K562 (cell line): ENCODE measurements around the gene SMAGP. TPM values are rescaled to one million over a fixed set of nuclear protein-coding genes. Genes with fewer than 3 reads are reported as not detected.

Experiments
- ATF1 ChIP-seq, 2 experiments: fragments of 450-650 bp in 1 of 2; IDR thresholded peaks; 2 replicates each; pipeline ENCODE4 v1.6.1; 2016; ENCODE audit warnings: missing compliant biosample characterization in 1 of 2, missing genetic modification characterization in 1 of 2
- CC2D1A ChIP-seq: fragments of 450-650 bp; IDR thresholded peaks from 2 replicates; pipeline ENCODE4 v1.6.1; 2017; ENCODE audit warnings: mild to moderate bottlenecking
- CCNT2 ChIP-seq: IDR thresholded peaks from 2 replicates; pipeline ENCODE4 v1.6.1; 2011; ENCODE audit warnings: borderline replicate concordance, low read depth, mild to moderate bottlenecking, moderate library complexity, mixed read lengths, low read length; ENCODE audit not compliant: insufficient read length; ENCODE audit errors: extremely low read depth
- FOSL1 ChIP-seq: fragments of 200-800 bp; sonication (Bioruptor generic); conservative IDR thresholded peaks from 2 replicates; pipeline ENCODE4 v1.6.1; 2016; ENCODE audit warnings: missing genetic modification characterization, missing compliant biosample characterization
- FOXJ3 ChIP-seq: sonication (generic); formaldehyde crosslinking; IDR thresholded peaks from 2 replicates; pipeline ENCODE4 v1.4.0; 2020; ENCODE audit warnings: mild to moderate bottlenecking, missing genetic modification reagents
- FUS ChIP-seq: fragments of 200-400 bp; formaldehyde crosslinking; optimal IDR thresholded peaks from 2 replicates; pipeline ENCODE3; 2017; ENCODE audit warnings: low read depth, low read length
- IRF2 ChIP-seq: sonication (generic); formaldehyde crosslinking; IDR thresholded peaks from 2 replicates; pipeline ENCODE4 v1.8.1; 2022; ENCODE audit warnings: mild to moderate bottlenecking, missing genetic modification reagents
- KDM5B ChIP-seq: fragments of 200-600 bp; sonication (generic); IDR thresholded peaks from 2 replicates; pipeline ENCODE4 v1.6.1; 2012; ENCODE audit warnings: low read depth, mild to moderate bottlenecking, moderate library complexity, low read length, control low read depth, inconsistent platforms; ENCODE audit not compliant: insufficient replicate concordance
- L3MBTL2 ChIP-seq: fragments of 450-650 bp; IDR thresholded peaks from 2 replicates; pipeline ENCODE4 v1.6.1; 2016; ENCODE audit warnings: mild to moderate bottlenecking, moderate library complexity
- MYNN ChIP-seq, 2 experiments: sonication (generic); formaldehyde crosslinking in 1 of 2; IDR thresholded peaks; 2 replicates each; pipeline versions ENCODE4 v1.5.0 to v1.6.1; 2016 to 2020; ENCODE audit warnings: antibody characterized with exemption in 1 of 2, missing genetic modification reagents in 1 of 2
- NCOA1 ChIP-seq: fragments of 450-650 bp; IDR thresholded peaks from 2 replicates; pipeline ENCODE4 v1.6.1; 2016; ENCODE audit warnings: low read depth
- NFE2 ChIP-seq: IDR thresholded peaks from 2 replicates; pipeline ENCODE4 v1.6.1; 2014; ENCODE audit warnings: antibody characterized with exemption, low read depth
- PHF8 ChIP-seq: fragments of 200-600 bp; sonication (generic); IDR thresholded peaks from 2 replicates; pipeline ENCODE4 v1.6.1; 2012; ENCODE audit warnings: mixed run types, mild to moderate bottlenecking, inconsistent platforms, low read length, moderate library complexity, borderline replicate concordance
- SMAD2 ChIP-seq: fragments of 150-350 bp; IDR thresholded peaks from 2 replicates; pipeline ENCODE4 v1.6.1; 2014; ENCODE audit warnings: low read depth, mild to moderate bottlenecking, low read length
- SMARCA4 ChIP-seq: fragments of 450-650 bp; IDR thresholded peaks from 2 replicates; pipeline ENCODE4 v1.6.1; 2016
- SMARCB1 ChIP-seq: IDR thresholded peaks from 2 replicates; pipeline ENCODE4 v1.6.1; 2011; ENCODE audit warnings: improper control_type of control experiment, low read depth; ENCODE audit not compliant: insufficient read length
- TRIM24 ChIP-seq, 2 experiments: fragments of 450-650 bp; IDR thresholded peaks; 2 replicates each; pipeline ENCODE4 v1.6.1; 2016
- YBX1 ChIP-seq: fragments of 450-650 bp; IDR thresholded peaks from 2 replicates; pipeline ENCODE4 v1.7.1; 2016; ENCODE audit warnings: mild to moderate bottlenecking
- ZBTB8A ChIP-seq: fragments of 450-650 bp; IDR thresholded peaks from 2 replicates; pipeline ENCODE4 v1.6.1; 2018; ENCODE audit warnings: mild to moderate bottlenecking, moderate library complexity; ENCODE audit not compliant: partially characterized antibody
- ZC3H4 ChIP-seq: sonication (generic); formaldehyde crosslinking; IDR thresholded peaks from 2 replicates; pipeline ENCODE4 v1.9.0; 2021; ENCODE audit warnings: missing genetic modification reagents, borderline replicate concordance
- ZNF143 ChIP-seq: sonication (generic); formaldehyde crosslinking; IDR thresholded peaks from 2 replicates; pipeline ENCODE4 v1.9.0; 2022; ENCODE audit warnings: mild to moderate bottlenecking, missing genetic modification reagents
- ZNF146 ChIP-seq: IDR thresholded peaks from one replicate; pipeline ENCODE4 v1.6.1; 2018; ENCODE audit warnings: missing compliant biosample characterization; ENCODE audit not compliant: unreplicated experiment
- ZNF282 ChIP-seq: sonication (generic); formaldehyde crosslinking; IDR thresholded peaks from 2 replicates; pipeline ENCODE4 v1.8.1; 2023; ENCODE audit warnings: missing genetic modification reagents
- ZNF764 ChIP-seq: fragments of 250-450 bp; sonication (Bioruptor Pico); IDR thresholded peaks from 2 replicates; pipeline ENCODE4 v1.4.0; 2020; ENCODE audit warnings: low read depth, mild to moderate bottlenecking, moderate library complexity
- polyA plus RNA-seq, 8 experiments: library from polyadenylated mRNA; depleted of rRNA in 4 of 8; stranded (reverse) in 5 of 8; unstranded in 3 of 8; fragments of >200 nt; fragmentation: Nextera tagmentation in 2 of 8; fragmentation: Illumina TruSeq in 1 of 8; extraction: Ambion mirVana in 2 of 8; extraction: Trizol in 1 of 8; gene quantifications; 2 replicates each; pipeline versions ENCODE4 v1.2.1 to v1.2.3, GENCODE V29; 2011 to 2014; ENCODE audit warnings: inconsistent platforms in 1 of 8, missing spikeins in 1 of 8
- total RNA-seq, 7 experiments: library from RNA; depleted of rRNA in 6 of 7; stranded (reverse); fragments of >200 nt in 6 of 7; fragmentation: Illumina TruSeq in 2 of 7; extraction: Trizol in 2 of 7; gene quantifications; 2 replicates each; pipeline versions ENCODE4 v1.2.1 to v1.2.3, GENCODE V29; 2011 to 2021; ENCODE audit warnings: low replicate concordance in 1 of 7
- TF ChIP-seq, protein P1 (sequence below): fragments of 450-650 bp; conservative IDR thresholded peaks from 2 replicates; pipeline ENCODE4 v1.6.1; 2016; ENCODE audit warnings: missing genetic modification characterization, low read depth, mild to moderate bottlenecking, control low read depth, missing compliant biosample characterization
- TF ChIP-seq, protein P2 (sequence below): fragments of 250-450 bp; sonication (Bioruptor Pico); IDR thresholded peaks from 2 replicates; pipeline ENCODE4 v1.4.0; 2020; ENCODE audit warnings: mild to moderate bottlenecking, moderate library complexity

The SMAGP gene
- total and polyA plus RNA-seq, 9 of the 15 experiments (the other 6 are each of a cell fraction or from before 2014, with no cell fraction given): 23.1 to 62.3 (median 29.9) TPM

GRCh38 chr12:51238510-51239334 is 31.5 kb downstream of the SMAGP start, which contains the start of gene DAZAP2 (continued):
- TF ChIP-seq MYNN (IDR thresholded peaks at IDR 0.05): peak; percentile 47; the same call in 1 of the 2 replicates
- no peak for TF ChIP-seq MYNN (CRISPR knock-in tag; IDR thresholded peaks at IDR 0.05)
- no peak for TF ChIP-seq ZNF282 (CRISPR knock-in tag)
- no peak for TF ChIP-seq ZC3H4 (CRISPR knock-in tag)
- TF ChIP-seq KDM5B: peak; percentile 71
- TF ChIP-seq NFE2: no peak
- no peak for TF ChIP-seq IRF2
- peak; percentile 75 for TF ChIP-seq L3MBTL2
- peak; percentile 64 for TF ChIP-seq NCOA1
- no peak for TF ChIP-seq ATF1 (CRISPR knock-in tag; IDR thresholded peaks at IDR 0.05)
- peak; percentile 95 for TF ChIP-seq ATF1 (tag; IDR thresholded peaks at IDR 0.05)
- peak; percentile 66 for TF ChIP-seq CCNT2
- no peak for TF ChIP-seq SMAD2
- no peak for TF ChIP-seq ZBTB8A
- TF ChIP-seq ZNF146: no peak
- no peak for TF ChIP-seq FOXJ3 (CRISPR knock-in tag)
- no peak for TF ChIP-seq CC2D1A
- TF ChIP-seq PHF8: peak; percentile 99
- 0 out of 2 replicates have a peak, but pooled peaks have one; percentile 34 for TF ChIP-seq ZNF143 (CRISPR knock-in tag)
- TF ChIP-seq ZNF764 (CRISPR knock-in tag): no peak
- TF ChIP-seq TRIM24 (IDR thresholded peaks at IDR 0.05): peak in 1 of 2 experiments; percentile 18; a peak in 1 of 4 replicates
- TF ChIP-seq SMARCB1: no peak
- TF ChIP-seq, protein P1, sequence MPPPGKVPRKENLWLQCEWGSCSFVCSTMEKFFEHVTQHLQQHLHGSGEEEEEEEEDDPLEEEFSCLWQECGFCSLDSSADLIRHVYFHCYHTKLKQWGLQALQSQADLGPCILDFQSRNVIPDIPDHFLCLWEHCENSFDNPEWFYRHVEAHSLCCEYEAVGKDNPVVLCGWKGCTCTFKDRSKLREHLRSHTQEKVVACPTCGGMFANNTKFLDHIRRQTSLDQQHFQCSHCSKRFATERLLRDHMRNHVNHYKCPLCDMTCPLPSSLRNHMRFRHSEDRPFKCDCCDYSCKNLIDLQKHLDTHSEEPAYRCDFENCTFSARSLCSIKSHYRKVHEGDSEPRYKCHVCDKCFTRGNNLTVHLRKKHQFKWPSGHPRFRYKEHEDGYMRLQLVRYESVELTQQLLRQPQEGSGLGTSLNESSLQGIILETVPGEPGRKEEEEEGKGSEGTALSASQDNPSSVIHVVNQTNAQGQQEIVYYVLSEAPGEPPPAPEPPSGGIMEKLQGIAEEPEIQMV (tag): no peak
- TF ChIP-seq, protein P2, sequence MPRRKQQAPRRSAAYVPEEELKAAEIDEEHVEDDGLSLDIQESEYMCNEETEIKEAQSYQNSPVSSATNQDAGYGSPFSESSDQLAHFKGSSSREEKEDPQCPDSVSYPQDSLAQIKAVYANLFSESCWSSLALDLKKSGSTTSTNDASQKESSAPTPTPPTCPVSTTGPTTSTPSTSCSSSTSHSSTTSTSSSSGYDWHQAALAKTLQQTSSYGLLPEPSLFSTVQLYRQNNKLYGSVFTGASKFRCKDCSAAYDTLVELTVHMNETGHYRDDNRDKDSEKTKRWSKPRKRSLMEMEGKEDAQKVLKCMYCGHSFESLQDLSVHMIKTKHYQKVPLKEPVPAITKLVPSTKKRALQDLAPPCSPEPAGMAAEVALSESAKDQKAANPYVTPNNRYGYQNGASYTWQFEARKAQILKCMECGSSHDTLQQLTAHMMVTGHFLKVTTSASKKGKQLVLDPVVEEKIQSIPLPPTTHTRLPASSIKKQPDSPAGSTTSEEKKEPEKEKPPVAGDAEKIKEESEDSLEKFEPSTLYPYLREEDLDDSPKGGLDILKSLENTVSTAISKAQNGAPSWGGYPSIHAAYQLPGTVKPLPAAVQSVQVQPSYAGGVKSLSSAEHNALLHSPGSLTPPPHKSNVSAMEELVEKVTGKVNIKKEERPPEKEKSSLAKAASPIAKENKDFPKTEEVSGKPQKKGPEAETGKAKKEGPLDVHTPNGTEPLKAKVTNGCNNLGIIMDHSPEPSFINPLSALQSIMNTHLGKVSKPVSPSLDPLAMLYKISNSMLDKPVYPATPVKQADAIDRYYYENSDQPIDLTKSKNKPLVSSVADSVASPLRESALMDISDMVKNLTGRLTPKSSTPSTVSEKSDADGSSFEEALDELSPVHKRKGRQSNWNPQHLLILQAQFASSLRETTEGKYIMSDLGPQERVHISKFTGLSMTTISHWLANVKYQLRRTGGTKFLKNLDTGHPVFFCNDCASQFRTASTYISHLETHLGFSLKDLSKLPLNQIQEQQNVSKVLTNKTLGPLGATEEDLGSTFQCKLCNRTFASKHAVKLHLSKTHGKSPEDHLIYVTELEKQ (CRISPR knock-in tag): no peak
- no peak for TF ChIP-seq SMARCA4
- no peak for TF ChIP-seq YBX1
- no peak for TF ChIP-seq FUS
- no peak for TF ChIP-seq FOSL1 (tag)
